HFFc6 (cell line): ENCODE measurements around the gene STK11IP. TPM values are rescaled to one million over a fixed set of nuclear protein-coding genes. Genes with fewer than 3 reads are reported as not detected.

Source experiments
- DNase-seq: peaks from one replicate; pipeline ENCODE4 v3.0.0-alpha.2; 2018
- H3K27ac Mint-ChIP-seq: 2 replicates; pipeline ENCODE4 v1.8.0; 2020; ENCODE audit warnings: mild to moderate bottlenecking, mixed read lengths
- H3K27me3 Mint-ChIP-seq: 2 replicates; pipeline ENCODE4 v1.8.0; 2021; ENCODE audit warnings: mild to moderate bottlenecking, moderate library complexity, mixed read lengths; ENCODE audit not compliant: insufficient read depth
- H3K36me3 Mint-ChIP-seq: 2 replicates; pipeline ENCODE4 v1.8.0; 2021; ENCODE audit warnings: low read depth, mixed read lengths
- H3K4me1 Mint-ChIP-seq: 2 replicates; pipeline ENCODE4 v1.8.0; 2020; ENCODE audit warnings: low read depth, mixed read lengths
- H3K4me3 Mint-ChIP-seq: 2 replicates; pipeline ENCODE4 v1.8.0; 2020; ENCODE audit warnings: mild to moderate bottlenecking, moderate library complexity, mixed read lengths
- H3K9me3 Mint-ChIP-seq: 2 replicates; pipeline ENCODE4 v1.8.0; 2020; ENCODE audit warnings: mild to moderate bottlenecking, mixed read lengths
- CTCF ChIP-seq: fragments of 200-600 bp; sonication (generic); IDR thresholded peaks from 2 replicates; pipeline ENCODE4 v1.5.0; 2021; ENCODE audit warnings: antibody characterized with exemption, mild to moderate bottlenecking
- total RNA-seq, 6 experiments: library from RNA; stranded (reverse); fragmentation: NEBNext Ultra II Directional; extraction: Animal tissue kit (Norgen Biotek cat#: 25700); gene quantifications; 2 replicates in 1 of 6; 3 replicates in 5 of 6; pipeline ENCODE4 v1.2.3, GENCODE V29; 2021

Gene STK11IP
- total RNA-seq, 6 experiments from 2014 or later, result 17.4 to 21.5 (median 18.9) TPM

- H3K4me3 Mint-ChIP-seq, result no peak overlapping the region
- no peak for DNase-seq
- peaks cover 5% of the 10 kb centered on the region for H3K27me3 Mint-ChIP-seq
- no peaks in the 10 kb centered on the region for H3K9me3 Mint-ChIP-seq
- H3K4me1 Mint-ChIP-seq, result peaks cover 47% of the 10 kb centered on the region
- H3K27ac Mint-ChIP-seq, result no peak overlapping the region; the same call in 1 of the 2 replicates
- TF ChIP-seq CTCF, result no peak
- H3K36me3 Mint-ChIP-seq, result no peaks in the 10 kb centered on the region; the same call in 1 of the 2 replicates
Observed at GRCh38 chr2:219643788-219644398, 46.2 kb downstream of the STK11IP start.

GRCh38 chr2:219644801-219645480 is 47.3 kb downstream of the STK11IP start:
- TF ChIP-seq CTCF, result no peak
- Mint-ChIP-seq H3K9me3 (no peaks in the 10 kb centered on the region), H3K36me3 (no peaks in the 10 kb centered on the region; the same call in 1 of the 2 replicates), H3K4me3 (peak overlapping the region; percentile 43), H3K27me3 (peaks cover 4% of the 10 kb centered on the region), H3K27ac (peak overlapping the region; percentile 70), H3K4me1 (peaks cover 42% of the 10 kb centered on the region)
- DNase-seq, result no peak

- TF ChIP-seq CTCF, result no peak
- Mint-ChIP-seq H3K9me3 (no peaks in the 10 kb centered on the region), H3K4me3 (peak overlapping the region; percentile 43), H3K27ac (peak overlapping the region; percentile 70), H3K4me1 (peaks cover 42% of the 10 kb centered on the region), H3K36me3 (no peaks in the 10 kb centered on the region; the same call in 1 of the 2 replicates), H3K27me3 (peaks cover 4% of the 10 kb centered on the region)
- DNase-seq, result peak; percentile 84
Observed at GRCh38 chr2:219645631-219646527, 48.2 kb downstream of the STK11IP start.

GRCh38 chr2:219648176-219648575 is 50.5 kb downstream of the STK11IP start:
- H3K27ac Mint-ChIP-seq, result no peak overlapping the region
- no peak for DNase-seq
- no peaks in the 10 kb centered on the region for H3K9me3 Mint-ChIP-seq
- peaks cover 23% of the 10 kb centered on the region for H3K4me1 Mint-ChIP-seq
- H3K36me3 Mint-ChIP-seq, result no peaks in the 10 kb centered on the region
- TF ChIP-seq CTCF, result no peak
- peaks cover 3% of the 10 kb centered on the region for H3K27me3 Mint-ChIP-seq
- H3K4me3 Mint-ChIP-seq, result no peak overlapping the region

- TF ChIP-seq CTCF, result no peak
- H3K36me3 Mint-ChIP-seq, result no peaks in the 10 kb centered on the region
- DNase-seq, result no peak
- peaks cover 3% of the 10 kb centered on the region; the same call in 1 of the 2 replicates for H3K27me3 Mint-ChIP-seq
- no peak overlapping the region for H3K4me3 Mint-ChIP-seq
- H3K27ac Mint-ChIP-seq, result no peak overlapping the region
- H3K9me3 Mint-ChIP-seq, result no peaks in the 10 kb centered on the region
- H3K4me1 Mint-ChIP-seq, result peaks cover 23% of the 10 kb centered on the region
Observed at GRCh38 chr2:219648963-219649362, 51.3 kb downstream of the STK11IP start.
